ENCODE data around the gene TDRD10. TPM values are rescaled to one million over a fixed set of nuclear protein-coding genes. Genes with fewer than 3 reads are reported as not detected.

The TDRD10 gene
- total and polyA plus RNA-seq, 2 experiments from 2014 or later: 0.29 TPM; not detected in 1

DNA sequence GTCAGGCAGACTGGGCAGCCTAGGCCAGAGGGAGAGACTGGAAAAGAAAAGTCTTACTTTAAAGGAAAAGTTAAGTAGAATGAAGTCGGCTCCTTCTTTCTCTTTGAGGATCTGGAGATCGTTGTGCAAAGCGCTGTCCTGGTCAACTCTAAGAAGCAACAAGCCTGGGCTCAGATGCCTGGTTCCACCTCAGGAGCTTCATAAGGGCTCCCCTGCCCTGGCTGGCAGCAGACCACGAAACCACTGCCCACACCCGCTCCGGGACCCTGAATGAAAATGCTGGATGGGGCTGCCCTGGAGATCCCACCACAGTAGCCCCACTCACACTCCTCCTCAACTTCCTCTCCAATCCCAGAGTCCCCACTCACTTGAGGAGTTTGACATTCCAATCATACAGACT is 50.0 kb downstream of the TDRD10 start (continued):
- TF ChIP-seq, protein P1, sequence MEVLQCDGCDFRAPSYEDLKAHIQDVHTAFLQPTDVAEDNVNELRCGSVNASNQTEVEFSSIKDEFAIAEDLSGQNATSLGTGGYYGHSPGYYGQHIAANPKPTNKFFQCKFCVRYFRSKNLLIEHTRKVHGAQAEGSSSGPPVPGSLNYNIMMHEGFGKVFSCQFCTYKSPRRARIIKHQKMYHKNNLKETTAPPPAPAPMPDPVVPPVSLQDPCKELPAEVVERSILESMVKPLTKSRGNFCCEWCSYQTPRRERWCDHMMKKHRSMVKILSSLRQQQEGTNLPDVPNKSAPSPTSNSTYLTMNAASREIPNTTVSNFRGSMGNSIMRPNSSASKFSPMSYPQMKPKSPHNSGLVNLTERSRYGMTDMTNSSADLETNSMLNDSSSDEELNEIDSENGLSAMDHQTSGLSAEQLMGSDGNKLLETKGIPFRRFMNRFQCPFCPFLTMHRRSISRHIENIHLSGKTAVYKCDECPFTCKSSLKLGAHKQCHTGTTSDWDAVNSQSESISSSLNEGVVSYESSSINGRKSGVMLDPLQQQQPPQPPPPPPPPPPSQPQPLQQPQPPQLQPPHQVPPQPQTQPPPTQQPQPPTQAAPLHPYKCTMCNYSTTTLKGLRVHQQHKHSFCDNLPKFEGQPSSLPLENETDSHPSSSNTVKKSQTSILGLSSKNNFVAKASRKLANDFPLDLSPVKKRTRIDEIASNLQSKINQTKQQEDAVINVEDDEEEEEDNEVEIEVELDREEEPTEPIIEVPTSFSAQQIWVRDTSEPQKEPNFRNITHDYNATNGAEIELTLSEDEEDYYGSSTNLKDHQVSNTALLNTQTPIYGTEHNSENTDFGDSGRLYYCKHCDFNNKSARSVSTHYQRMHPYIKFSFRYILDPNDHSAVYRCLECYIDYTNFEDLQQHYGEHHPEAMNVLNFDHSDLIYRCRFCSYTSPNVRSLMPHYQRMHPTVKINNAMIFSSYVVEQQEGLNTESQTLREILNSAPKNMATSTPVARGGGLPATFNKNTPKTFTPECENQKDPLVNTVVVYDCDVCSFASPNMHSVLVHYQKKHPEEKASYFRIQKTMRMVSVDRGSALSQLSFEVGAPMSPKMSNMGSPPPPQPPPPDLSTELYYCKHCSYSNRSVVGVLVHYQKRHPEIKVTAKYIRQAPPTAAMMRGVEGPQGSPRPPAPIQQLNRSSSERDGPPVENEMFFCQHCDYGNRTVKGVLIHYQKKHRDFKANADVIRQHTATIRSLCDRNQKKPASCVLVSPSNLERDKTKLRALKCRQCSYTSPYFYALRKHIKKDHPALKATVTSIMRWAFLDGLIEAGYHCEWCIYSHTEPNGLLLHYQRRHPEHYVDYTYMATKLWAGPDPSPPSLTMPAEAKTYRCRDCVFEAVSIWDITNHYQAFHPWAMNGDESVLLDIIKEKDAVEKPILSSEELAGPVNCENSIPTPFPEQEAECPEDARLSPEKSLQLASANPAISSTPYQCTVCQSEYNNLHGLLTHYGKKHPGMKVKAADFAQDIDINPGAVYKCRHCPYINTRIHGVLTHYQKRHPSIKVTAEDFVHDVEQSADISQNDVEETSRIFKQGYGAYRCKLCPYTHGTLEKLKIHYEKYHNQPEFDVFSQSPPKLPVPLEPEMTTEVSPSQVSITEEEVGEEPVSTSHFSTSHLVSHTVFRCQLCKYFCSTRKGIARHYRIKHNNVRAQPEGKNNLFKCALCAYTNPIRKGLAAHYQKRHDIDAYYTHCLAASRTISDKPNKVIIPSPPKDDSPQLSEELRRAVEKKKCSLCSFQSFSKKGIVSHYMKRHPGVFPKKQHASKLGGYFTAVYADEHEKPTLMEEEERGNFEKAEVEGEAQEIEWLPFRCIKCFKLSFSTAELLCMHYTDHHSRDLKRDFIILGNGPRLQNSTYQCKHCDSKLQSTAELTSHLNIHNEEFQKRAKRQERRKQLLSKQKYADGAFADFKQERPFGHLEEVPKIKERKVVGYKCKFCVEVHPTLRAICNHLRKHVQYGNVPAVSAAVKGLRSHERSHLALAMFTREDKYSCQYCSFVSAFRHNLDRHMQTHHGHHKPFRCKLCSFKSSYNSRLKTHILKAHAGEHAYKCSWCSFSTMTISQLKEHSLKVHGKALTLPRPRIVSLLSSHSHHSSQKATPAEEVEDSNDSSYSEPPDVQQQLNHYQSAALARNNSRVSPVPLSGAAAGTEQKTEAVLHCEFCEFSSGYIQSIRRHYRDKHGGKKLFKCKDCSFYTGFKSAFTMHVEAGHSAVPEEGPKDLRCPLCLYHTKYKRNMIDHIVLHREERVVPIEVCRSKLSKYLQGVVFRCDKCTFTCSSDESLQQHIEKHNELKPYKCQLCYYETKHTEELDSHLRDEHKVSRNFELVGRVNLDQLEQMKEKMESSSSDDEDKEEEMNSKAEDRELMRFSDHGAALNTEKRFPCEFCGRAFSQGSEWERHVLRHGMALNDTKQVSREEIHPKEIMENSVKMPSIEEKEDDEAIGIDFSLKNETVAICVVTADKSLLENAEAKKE (CRISPR knock-in tag; IDR thresholded peaks at IDR 0.05): no peak
- TF ChIP-seq, protein P2, sequence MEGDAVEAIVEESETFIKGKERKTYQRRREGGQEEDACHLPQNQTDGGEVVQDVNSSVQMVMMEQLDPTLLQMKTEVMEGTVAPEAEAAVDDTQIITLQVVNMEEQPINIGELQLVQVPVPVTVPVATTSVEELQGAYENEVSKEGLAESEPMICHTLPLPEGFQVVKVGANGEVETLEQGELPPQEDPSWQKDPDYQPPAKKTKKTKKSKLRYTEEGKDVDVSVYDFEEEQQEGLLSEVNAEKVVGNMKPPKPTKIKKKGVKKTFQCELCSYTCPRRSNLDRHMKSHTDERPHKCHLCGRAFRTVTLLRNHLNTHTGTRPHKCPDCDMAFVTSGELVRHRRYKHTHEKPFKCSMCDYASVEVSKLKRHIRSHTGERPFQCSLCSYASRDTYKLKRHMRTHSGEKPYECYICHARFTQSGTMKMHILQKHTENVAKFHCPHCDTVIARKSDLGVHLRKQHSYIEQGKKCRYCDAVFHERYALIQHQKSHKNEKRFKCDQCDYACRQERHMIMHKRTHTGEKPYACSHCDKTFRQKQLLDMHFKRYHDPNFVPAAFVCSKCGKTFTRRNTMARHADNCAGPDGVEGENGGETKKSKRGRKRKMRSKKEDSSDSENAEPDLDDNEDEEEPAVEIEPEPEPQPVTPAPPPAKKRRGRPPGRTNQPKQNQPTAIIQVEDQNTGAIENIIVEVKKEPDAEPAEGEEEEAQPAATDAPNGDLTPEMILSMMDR (conservative IDR thresholded peaks at IDR 0.05; ENCODE audit: low read depth in 2 of 2): no peak

GRCh38 chr1:154553056-154554030 is 51.3 kb downstream of the TDRD10 start:
- H3K9me3 Mint-ChIP-seq: no peaks in the 10 kb centered on the region
- Histone ChIP-seq H3K36me3 (ENCODE audit: insufficient read depth) (peaks cover 58% of the 10 kb centered on the region), H3K79me2 (replicated peaks; ENCODE audit: insufficient read depth) (peaks cover 27% of the 10 kb centered on the region), H3K27ac (ENCODE audit: low read depth) (no peak overlapping the region), H3K27me3 (ENCODE audit: insufficient read depth) (no peaks in the 10 kb centered on the region), H2AFZ (no peak overlapping the region), H4K20me1 (replicated peaks; ENCODE audit: insufficient read depth) (peaks cover 49% of the 10 kb centered on the region), H3K4me2 (no peak overlapping the region), H3F3A (replicated peaks; ENCODE audit: low read depth) (peaks cover 4% of the 10 kb centered on the region; the same call in 1 of the 2 replicates), H3K9me2 (ENCODE audit: insufficient read depth) (no peaks in the 10 kb centered on the region), H3K4me1 (ENCODE audit: insufficient read depth) (peaks cover 16% of the 10 kb centered on the region), H3K4me3 (no peak overlapping the region)
- no peak overlapping the region for H3K27ac Mint-ChIP-seq
- DNase-seq (ENCODE audit: low spot score) (no peak), ATAC-seq (no peak)
- peaks cover 22% of the 10 kb centered on the region; the same call in 2 of the 3 replicates for H3K4me1 Mint-ChIP-seq
- H3K36me3 Mint-ChIP-seq (ENCODE audit: low read depth): peaks cover 78% of the 10 kb centered on the region
- peaks cover 3% of the 10 kb centered on the region for H3K27me3 Mint-ChIP-seq (ENCODE audit: insufficient read depth, low read depth, poor library complexity)
- no peak overlapping the region for H3K4me3 Mint-ChIP-seq
- TF ChIP-seq JUNB (IDR thresholded peaks at IDR 0.05; ENCODE audit: unreplicated experiment): no peak
- TF ChIP-seq EZH2 (IDR thresholded peaks at IDR 0.05; ENCODE audit: low read depth, unreplicated experiment): no peak
- no peak for TF ChIP-seq POLR2AphosphoS5 (IDR thresholded peaks at IDR 0.05; ENCODE audit: low read depth)
- TF ChIP-seq ZNF331 (CRISPR knock-in tag; IDR thresholded peaks at IDR 0.05; ENCODE audit: low read depth): no peak
- TF ChIP-seq NANOG (IDR thresholded peaks at IDR 0.05; ENCODE audit: borderline replicate concordance): no peak
- TF ChIP-seq, protein P3, sequence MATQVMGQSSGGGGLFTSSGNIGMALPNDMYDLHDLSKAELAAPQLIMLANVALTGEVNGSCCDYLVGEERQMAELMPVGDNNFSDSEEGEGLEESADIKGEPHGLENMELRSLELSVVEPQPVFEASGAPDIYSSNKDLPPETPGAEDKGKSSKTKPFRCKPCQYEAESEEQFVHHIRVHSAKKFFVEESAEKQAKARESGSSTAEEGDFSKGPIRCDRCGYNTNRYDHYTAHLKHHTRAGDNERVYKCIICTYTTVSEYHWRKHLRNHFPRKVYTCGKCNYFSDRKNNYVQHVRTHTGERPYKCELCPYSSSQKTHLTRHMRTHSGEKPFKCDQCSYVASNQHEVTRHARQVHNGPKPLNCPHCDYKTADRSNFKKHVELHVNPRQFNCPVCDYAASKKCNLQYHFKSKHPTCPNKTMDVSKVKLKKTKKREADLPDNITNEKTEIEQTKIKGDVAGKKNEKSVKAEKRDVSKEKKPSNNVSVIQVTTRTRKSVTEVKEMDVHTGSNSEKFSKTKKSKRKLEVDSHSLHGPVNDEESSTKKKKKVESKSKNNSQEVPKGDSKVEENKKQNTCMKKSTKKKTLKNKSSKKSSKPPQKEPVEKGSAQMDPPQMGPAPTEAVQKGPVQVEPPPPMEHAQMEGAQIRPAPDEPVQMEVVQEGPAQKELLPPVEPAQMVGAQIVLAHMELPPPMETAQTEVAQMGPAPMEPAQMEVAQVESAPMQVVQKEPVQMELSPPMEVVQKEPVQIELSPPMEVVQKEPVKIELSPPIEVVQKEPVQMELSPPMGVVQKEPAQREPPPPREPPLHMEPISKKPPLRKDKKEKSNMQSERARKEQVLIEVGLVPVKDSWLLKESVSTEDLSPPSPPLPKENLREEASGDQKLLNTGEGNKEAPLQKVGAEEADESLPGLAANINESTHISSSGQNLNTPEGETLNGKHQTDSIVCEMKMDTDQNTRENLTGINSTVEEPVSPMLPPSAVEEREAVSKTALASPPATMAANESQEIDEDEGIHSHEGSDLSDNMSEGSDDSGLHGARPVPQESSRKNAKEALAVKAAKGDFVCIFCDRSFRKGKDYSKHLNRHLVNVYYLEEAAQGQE (IDR thresholded peaks at IDR 0.05; ENCODE audit: unreplicated experiment): no peak
- no peak for TF ChIP-seq ZNF114 (CRISPR knock-in tag; IDR thresholded peaks at IDR 0.05)
- no peak for TF ChIP-seq STAT1 (IDR thresholded peaks at IDR 0.05; ENCODE audit: unreplicated experiment)
- TF ChIP-seq, protein P4, sequence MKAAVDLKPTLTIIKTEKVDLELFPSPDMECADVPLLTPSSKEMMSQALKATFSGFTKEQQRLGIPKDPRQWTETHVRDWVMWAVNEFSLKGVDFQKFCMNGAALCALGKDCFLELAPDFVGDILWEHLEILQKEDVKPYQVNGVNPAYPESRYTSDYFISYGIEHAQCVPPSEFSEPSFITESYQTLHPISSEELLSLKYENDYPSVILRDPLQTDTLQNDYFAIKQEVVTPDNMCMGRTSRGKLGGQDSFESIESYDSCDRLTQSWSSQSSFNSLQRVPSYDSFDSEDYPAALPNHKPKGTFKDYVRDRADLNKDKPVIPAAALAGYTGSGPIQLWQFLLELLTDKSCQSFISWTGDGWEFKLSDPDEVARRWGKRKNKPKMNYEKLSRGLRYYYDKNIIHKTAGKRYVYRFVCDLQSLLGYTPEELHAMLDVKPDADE (IDR thresholded peaks at IDR 0.05): no peak

Data from GM23338 (cell line).